Measurements from ENCODE around the gene GABRB3. TPM values are rescaled to one million over a fixed set of nuclear protein-coding genes. Genes with fewer than 3 reads are reported as not detected.

The GABRB3 gene
- polyA plus RNA-seq, 2 of the 4 experiments (the other 2 are of a cell fraction), result 81.9 to 129 TPM

DNA sequence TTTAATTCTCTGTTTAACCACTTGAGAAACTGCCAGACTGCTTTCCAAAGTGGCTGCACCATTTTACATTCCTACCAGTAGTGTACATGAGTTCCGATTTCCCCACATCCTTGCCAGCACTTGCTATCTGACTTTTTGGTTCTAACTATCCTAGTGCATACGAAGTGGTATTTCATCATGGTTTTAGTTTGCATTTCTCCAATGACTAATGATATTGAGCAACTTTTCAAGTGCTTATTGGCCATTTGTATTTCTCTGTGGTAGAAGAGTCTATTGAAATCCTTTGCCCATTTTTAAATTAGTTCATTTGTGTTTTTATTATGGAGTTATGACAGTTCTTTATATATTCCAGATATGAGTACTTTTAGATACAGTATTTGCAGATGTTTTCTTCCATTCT lies 247.8 kb downstream of the GABRB3 start:
- Histone ChIP-seq H3K9me3 (peaks cover 14% of the 10 kb centered on the region; the same call in 2 of the 3 replicates), H3K4me1 (no peaks in the 10 kb centered on the region), H3K4me3 (no peak overlapping the region), H3K27ac (no peak overlapping the region), H3K4me2 (no peak overlapping the region)
- 34% methylated on average over 2 of the region's 2 CpGs for WGBS (ENCODE audit: missing lambda C conversion rate)
- FAIRE-seq (peak; percentile 46), ATAC-seq (peak in 1 of 2 experiments; percentile 23; a peak in 1 of 6 replicates), DNase-seq (ENCODE audit: low read depth in 1 of 2, low spot score in 1 of 2) (peak in 1 of 2 experiments; percentile 45)
- ChIA-PET CTCF (no interaction called here), POLR2A (no interaction called here)
- TF ChIP-seq EHMT2 (IDR thresholded peaks at IDR 0.05; ENCODE audit: low read depth) (no peak), RCOR1 (IDR thresholded peaks at IDR 0.05; ENCODE audit: low read depth, low read length) (no peak), POLR2A (IDR thresholded peaks at IDR 0.05; ENCODE audit: low read length) (no peak), HOXB5 (CRISPR knock-in tag; IDR thresholded peaks at IDR 0.05) (no peak), JUNB (IDR thresholded peaks at IDR 0.05) (0 out of 2 replicates have a peak, but pooled peaks have one; percentile 18), TP53 (CRISPR knock-in tag; IDR thresholded peaks at IDR 0.05) (no peak), HOXB13 (CRISPR knock-in tag; IDR thresholded peaks at IDR 0.05; ENCODE audit: low read depth) (no peak), MAZ (IDR thresholded peaks at IDR 0.05; ENCODE audit: borderline replicate concordance, low read depth, low read length) (no peak), HDAC2 (IDR thresholded peaks at IDR 0.05) (no peak), FOXS1 (CRISPR knock-in tag; IDR thresholded peaks at IDR 0.05) (no peak), CEBPB (IDR thresholded peaks at IDR 0.05) (peak in 1 of 2 experiments; percentile 66; a peak in 2 of 4 replicates), EHF (CRISPR knock-in tag; IDR thresholded peaks at IDR 0.05) (no peak), FOSL2 (IDR thresholded peaks at IDR 0.05) (no peak), FOSL2 (CRISPR knock-in tag; IDR thresholded peaks at IDR 0.05) (peak; percentile 64), SREBF2 (IDR thresholded peaks at IDR 0.05) (no peak), CHD4 (IDR thresholded peaks at IDR 0.05; ENCODE audit: borderline replicate concordance) (no peak), KDM5A (IDR thresholded peaks at IDR 0.05) (no peak), CBX2 (IDR thresholded peaks at IDR 0.05; ENCODE audit: borderline replicate concordance, low read depth) (no peak), RFX5 (IDR thresholded peaks at IDR 0.05) (no peak), NPAS2 (CRISPR knock-in tag; IDR thresholded peaks at IDR 0.05; ENCODE audit: borderline replicate concordance) (no peak), RARB (CRISPR knock-in tag; IDR thresholded peaks at IDR 0.05) (no peak), JUN (IDR thresholded peaks at IDR 0.05) (no peak), HOXA7 (CRISPR knock-in tag; IDR thresholded peaks at IDR 0.05) (no peak)
- TF ChIP-seq, protein P1, sequence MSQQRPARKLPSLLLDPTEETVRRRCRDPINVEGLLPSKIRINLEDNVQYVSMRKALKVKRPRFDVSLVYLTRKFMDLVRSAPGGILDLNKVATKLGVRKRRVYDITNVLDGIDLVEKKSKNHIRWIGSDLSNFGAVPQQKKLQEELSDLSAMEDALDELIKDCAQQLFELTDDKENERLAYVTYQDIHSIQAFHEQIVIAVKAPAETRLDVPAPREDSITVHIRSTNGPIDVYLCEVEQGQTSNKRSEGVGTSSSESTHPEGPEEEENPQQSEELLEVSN (IDR thresholded peaks at IDR 0.05; ENCODE audit: borderline replicate concordance, low read depth), result no peak
- TF ChIP-seq, protein P2, sequence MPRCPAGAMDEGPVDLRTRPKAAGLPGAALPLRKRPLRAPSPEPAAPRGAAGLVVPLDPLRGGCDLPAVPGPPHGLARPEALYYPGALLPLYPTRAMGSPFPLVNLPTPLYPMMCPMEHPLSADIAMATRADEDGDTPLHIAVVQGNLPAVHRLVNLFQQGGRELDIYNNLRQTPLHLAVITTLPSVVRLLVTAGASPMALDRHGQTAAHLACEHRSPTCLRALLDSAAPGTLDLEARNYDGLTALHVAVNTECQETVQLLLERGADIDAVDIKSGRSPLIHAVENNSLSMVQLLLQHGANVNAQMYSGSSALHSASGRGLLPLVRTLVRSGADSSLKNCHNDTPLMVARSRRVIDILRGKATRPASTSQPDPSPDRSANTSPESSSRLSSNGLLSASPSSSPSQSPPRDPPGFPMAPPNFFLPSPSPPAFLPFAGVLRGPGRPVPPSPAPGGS (IDR thresholded peaks at IDR 0.05), result no peak
- TF ChIP-seq, protein P3, sequence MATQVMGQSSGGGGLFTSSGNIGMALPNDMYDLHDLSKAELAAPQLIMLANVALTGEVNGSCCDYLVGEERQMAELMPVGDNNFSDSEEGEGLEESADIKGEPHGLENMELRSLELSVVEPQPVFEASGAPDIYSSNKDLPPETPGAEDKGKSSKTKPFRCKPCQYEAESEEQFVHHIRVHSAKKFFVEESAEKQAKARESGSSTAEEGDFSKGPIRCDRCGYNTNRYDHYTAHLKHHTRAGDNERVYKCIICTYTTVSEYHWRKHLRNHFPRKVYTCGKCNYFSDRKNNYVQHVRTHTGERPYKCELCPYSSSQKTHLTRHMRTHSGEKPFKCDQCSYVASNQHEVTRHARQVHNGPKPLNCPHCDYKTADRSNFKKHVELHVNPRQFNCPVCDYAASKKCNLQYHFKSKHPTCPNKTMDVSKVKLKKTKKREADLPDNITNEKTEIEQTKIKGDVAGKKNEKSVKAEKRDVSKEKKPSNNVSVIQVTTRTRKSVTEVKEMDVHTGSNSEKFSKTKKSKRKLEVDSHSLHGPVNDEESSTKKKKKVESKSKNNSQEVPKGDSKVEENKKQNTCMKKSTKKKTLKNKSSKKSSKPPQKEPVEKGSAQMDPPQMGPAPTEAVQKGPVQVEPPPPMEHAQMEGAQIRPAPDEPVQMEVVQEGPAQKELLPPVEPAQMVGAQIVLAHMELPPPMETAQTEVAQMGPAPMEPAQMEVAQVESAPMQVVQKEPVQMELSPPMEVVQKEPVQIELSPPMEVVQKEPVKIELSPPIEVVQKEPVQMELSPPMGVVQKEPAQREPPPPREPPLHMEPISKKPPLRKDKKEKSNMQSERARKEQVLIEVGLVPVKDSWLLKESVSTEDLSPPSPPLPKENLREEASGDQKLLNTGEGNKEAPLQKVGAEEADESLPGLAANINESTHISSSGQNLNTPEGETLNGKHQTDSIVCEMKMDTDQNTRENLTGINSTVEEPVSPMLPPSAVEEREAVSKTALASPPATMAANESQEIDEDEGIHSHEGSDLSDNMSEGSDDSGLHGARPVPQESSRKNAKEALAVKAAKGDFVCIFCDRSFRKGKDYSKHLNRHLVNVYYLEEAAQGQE (IDR thresholded peaks at IDR 0.05), result no peak
